Measurements from ENCODE around the gene KDM7A.
"Not testable (repeated sequence)": the region's sequence is repeated elsewhere in the genome, so short reads cannot be mapped to it uniquely, and the experiment has no call there.

Gene KDM7A

DNA sequence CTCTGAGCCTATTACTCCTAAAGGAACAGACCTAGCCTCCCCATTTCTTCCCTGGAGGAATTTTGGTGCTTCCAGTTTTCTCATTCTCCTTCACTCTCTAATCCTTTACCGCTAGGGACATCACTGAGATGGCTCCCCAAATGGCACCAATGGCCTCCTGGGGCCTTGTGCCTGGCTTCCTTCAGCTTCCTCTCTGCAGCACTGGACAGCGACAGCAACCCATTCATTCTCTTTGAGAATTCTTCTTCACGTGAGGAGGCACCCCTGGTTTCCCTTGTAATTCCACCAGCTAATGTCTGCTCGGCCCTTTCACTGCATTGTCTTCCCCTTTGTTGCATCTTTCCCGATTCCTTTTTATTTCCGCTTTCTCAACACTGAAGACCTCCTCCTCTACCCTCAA is 24.6 kb upstream of the KDM7A start:
- DNase-seq: no peak

DNA sequence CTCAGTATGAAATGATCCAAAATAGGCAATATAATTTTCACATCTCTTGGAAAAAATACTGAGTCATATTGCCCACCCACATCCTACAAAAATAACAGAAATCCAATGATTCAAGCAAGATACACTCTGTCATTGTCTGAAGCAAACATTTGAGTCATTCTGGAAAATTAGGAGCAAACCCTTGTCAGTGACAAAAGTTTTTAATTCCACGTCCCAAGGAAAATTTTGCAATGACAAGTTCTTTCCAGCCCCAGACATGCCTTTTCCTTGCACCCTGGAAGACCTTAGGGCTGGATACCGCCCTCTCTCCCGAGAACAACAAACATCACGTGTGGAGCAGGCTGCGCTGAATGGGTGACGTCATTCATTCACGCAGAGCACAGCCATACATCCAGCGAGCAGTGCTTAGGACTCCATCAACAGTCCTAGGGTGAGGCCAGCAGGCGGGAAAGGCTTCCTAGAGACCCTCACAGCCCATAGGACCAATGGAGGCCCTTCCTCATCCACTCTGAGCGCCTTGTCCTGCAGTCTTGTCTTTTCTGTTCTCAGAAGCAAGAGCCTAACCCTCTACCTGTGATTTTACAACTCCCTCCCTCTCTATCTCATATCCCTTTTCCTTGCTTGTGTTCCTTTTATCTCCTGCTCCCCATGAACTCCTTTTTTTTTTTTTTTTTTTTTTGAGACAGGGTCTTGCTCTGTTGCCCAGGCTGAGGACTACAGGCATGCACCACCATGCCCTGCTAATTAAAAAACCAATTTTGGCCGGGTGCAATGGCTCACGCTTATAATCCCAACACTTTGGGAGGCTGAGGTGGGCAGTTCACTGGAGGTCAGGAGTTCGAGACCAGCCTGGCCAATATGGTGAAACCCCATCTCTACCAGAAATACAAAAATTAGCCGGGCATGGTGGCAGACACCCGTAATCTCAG is 23.5 kb upstream of the KDM7A start:
- no peak for DNase-seq

DNA sequence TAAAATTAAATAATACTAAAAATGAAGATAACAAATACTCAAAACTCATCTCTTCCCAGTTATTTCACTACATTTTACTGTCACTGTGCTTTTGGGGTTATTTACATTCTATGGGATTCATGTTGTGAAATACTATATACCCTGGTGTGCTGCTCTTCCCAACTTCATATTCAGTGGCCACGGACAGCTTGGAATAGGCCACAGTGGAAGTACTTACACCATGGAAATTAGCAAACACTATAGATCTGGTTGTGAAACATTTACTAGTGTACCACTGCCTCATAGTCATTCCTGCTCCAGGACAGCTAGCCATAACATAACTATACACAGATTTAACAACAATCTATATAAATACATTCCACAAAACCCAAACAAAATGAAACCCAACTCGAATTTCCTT is 21.2 kb upstream of the KDM7A start:
- no peak for DNase-seq

DNA sequence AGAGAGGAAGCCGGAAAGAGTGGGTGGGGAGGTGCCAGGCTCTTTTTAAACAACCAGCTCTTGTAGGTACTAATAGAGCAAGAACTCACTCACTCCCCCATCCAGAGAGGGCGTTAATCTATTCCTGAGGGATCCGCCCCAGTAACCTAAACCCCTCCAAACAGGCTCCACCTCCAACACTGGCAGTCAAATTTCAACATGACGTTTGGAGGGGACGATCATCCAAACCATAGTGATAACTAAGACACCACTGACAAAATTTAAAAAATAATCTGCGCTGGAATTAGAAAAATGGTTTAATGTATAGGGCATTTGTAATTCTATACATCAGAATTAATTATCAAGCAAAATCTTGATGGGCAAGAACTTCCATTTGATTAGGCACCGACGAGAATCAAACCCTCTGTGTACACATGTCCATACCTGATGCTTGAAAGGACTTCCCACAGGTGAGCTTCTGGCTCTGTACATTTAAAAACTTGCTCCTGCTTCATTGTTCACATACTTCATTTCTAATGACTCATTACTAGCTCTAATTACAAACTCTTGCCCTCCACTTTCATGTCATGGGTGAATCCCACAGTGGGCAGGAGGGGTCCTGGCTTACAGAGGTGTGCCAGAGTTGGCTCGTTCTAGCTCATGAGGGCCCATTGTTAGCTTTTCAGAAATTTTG is 20.6 kb upstream of the KDM7A start:
- DNase-seq: no peak

- no peak for DNase-seq
These were observed 19.8 kb upstream of the KDM7A start for GRCh38 chr7:140196361-140197217.

GRCh38 chr7:140195859-140196258 is 19.1 kb upstream of the KDM7A start:
- DNase-seq: no peak

- no peak for DNase-seq
These were observed 15.8 kb upstream of the KDM7A start for GRCh38 chr7:140192620-140193019.

GRCh38 chr7:140192176-140192575 is 15.4 kb upstream of the KDM7A start:
- DNase-seq: no peak

DNA sequence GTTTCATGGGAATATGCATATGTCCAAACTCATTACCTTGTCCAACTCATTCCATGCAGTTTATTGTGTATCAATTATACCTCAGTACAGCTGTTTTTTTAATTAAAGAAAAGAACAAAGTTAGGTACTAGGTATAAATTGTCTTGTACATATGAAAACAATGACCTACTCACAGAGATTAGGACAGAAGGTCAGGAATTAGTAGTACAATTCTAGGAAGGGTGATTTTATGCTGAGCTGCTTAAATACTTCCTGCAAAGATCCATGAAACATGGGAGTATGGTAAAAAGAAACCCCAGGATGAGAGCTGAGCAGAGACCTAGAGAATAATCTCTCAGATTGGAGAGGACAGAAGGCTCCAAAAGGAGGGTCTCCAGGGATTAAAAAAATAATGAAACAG is 13.8 kb upstream of the KDM7A start:
- DNase-seq: no peak

GRCh38 chr7:140189917-140190316 is 13.1 kb upstream of the KDM7A start:
- DNase-seq: no peak

- no peak for DNase-seq
These were observed 6.1 kb upstream of the KDM7A start for GRCh38 chr7:140182917-140183316.

- DNase-seq: no peak
These were observed 2.6 kb upstream of the KDM7A start for GRCh38 chr7:140179339-140179738.

GRCh38 chr7:140176122-140176701 is 571 bp downstream of the KDM7A start:
- no peak for DNase-seq

DNA sequence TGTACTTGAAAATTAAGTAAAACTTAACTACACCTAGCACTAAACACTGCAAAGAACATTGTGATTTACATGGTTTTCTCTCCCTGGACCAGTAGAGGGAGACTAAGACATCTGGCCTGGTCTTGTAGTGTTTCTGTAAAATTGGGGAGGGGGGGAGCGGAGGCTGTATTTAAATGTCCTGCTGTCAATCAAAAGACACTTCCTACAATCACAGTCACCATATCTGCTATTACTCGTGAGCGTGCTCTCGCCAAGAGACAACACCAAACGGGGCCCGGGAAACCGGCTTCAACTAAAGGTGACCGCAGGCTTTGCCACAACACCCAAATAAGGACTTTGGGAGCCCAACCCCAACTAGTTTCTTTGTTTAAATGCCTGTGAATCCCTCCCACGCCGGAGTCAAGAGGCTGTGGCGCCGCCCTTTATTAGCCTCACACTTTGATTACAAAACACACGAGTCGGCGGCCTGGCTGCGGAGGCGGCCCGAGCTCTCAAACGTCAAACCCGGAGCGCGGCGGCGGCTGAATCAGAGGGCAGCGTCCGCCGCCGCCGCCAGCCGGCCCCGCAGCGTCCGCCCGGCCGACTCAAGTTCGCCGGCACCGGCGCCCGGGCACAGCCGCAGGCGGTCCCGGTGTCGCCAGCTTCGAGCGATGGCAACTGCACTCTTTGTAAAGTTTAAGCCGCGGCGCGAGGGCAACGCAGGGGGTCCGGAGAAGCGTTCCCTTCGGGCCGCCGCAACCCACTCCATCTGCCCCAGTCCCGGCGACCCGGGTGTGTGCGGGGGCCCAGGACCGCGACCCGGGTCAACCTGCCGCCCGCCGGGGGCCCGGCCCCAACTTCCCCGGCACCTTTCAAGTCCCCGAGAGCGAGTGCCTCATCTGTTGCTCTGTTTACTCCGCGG is 1.3 kb downstream of the KDM7A start:
- DNase-seq: peak in 1 of 2 experiments; percentile 24

DNA sequence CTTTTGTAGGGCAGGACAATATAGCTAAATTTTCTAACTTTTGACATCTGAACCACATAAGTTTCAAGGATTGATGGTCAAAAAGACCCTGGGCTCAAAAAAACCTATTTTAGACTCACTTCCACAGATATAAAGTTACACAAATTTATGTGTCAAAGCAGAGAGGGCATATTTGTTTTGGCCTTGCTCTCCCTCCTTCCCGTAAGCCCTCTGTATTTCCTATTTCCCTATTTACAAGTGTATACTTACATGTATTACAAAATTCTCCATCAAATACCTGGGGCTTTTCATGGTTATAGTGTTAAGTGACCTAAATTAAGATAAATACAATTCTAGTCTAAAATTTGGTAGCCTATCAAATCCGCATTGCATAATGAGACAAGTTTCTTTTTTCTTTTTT is 2.6 kb downstream of the KDM7A start:
- DNase-seq: no peak

- DNase-seq: no peak
These were observed 6.4 kb downstream of the KDM7A start for GRCh38 chr7:140170375-140170774.

- DNase-seq: no peak
These were observed 8.0 kb downstream of the KDM7A start for GRCh38 chr7:140168816-140169215.

DNA sequence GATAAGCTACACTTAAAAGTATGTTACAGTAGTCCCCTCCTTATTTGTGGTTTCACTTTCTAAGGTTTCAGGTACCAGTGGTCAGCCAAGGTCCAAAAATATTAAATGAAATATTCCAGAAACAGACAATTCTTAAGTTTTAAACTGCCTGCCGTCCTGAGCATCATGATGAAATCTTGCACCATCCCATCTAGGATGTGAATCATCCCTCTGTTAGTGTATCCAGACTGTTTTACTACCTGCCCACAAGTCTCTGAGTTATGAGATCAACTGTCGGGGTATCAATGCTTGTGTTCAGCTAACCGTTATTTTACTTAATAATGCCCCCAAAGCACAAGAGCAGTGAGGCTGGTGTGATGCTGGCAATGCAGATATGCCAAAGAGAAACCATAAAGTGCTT is 11.4 kb downstream of the KDM7A start:
- no peak for DNase-seq

DNA sequence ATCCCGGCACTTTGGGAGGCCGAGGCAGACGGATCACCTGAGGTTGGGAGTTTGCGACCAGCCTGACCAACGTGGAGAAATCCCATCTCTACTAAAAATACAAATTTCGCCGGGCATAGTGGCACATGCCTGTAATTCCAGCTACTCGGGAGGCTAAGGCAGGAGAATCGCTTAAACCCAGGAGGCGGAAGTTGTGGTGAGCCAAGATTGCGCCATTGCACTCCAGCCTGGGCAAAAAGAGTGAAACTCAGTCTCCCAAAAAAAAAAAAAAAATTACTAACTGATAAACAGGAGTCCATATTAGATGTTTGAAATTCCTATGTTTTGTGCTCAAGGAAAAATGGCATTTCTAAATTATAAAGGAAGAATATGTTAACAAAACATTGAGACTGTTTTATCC is 14.7 kb downstream of the KDM7A start:
- not testable (repeated sequence) for DNase-seq

GRCh38 chr7:140161047-140161446 is 15.7 kb downstream of the KDM7A start:
- DNase-seq: no peak

GRCh38 chr7:140160308-140160707 is 16.5 kb downstream of the KDM7A start:
- DNase-seq: no peak

- DNase-seq: no peak
These were observed 17.3 kb downstream of the KDM7A start for GRCh38 chr7:140159497-140159896.

Data from cerebellar nuclear complex (tissue), 1 donor.